Islet precursor cell (in vitro differentiated cells): ENCODE measurements around the gene DDX17.

Experiments
- DNase-seq: peaks from one replicate; pipeline ENCODE4 v3.0.0-alpha.2; 2018

The DDX17 gene

GRCh38 chr22:38446018-38446601, 60.0 kb downstream of the DDX17 start:
- no peak for DNase-seq

- no peak for DNase-seq
These were observed 61.3 kb downstream of the DDX17 start for GRCh38 chr22:38444783-38445182.

- DNase-seq: no peak
These were observed 62.2 kb downstream of the DDX17 start for GRCh38 chr22:38443628-38444521.

- DNase-seq: no peak
These were observed 63.0 kb downstream of the DDX17 start for GRCh38 chr22:38442967-38443627.

DNA sequence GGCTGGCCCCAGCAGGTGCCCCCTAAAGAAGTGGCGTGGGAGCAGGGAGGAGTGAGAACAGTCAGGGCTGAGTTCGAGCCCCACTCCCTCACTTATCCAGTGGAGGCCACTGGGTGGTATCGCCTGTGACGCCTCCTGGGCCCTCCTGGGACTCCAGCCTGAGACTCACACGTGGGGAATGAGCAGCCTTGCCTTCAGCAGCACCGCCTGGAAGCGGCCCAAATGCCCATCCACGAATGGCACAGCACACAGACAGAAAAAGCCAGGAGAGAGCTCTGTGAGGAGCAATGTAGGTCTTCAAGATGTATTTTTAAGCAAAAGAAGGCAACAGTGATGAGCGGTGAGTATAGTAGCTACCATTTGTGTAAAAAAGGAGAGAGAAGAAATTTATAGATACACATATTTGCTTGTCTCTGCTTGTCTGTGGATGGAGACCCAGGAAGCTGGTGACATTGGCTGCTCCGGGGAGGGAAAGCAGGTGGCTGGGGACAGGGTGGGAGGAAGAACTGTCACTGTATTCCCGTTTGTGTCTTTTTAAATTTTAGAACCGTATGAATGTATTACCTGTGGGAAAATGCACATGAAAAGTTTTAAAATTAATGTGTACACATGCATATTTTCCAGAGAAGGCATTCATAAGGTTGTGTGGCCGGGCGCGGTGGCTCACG, 64.4 kb downstream of the DDX17 start:
- no peak for DNase-seq

DNA sequence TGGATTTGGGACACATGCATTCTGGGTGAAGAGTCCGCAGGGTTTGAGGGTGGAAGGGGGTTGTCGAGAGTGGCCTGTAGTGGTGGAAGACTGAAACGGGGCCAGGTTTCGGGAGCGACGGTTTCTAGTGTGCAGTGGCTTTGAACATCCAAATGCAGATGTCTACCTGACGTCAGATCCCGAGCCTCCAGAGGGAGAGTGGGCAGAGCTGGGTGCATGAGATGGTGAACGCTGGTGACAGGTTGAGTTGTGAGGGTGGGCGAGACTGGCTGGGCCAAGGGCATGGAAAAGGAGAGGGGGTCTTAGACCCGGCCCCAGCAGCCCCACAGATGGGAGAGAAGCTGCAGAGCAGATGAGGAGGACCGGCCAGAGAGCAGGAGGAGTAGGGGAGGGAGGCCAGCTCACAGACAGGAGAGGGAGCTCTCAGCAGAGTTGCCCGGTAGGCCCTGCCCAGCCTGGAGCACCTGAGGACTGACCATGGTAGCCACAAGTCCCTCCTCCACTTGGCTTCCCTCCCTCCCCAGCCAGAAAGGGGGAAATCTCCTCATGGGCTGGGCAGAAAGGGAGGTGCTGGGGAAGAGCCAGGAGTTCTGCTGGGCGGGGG, 65.3 kb downstream of the DDX17 start:
- DNase-seq: no peak

DNA sequence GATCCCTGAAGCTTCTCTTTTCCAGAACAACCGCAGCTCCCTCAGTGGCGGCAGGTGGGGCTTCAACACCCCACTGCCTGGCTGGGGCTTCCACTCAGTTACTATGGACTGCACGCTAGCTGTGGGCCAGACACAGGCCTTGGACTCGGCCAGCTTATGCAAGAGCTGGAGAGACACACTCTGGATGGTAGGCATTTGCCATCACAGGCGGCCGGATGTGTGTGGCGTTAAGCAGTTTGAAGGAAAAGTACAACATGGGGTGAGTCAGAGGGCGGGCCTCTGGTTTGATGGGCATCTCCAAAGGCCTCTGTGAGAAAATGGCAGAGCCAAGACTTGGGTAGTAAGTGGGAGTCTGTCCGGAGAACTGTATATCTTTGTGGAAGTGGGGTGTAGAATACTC, 68.7 kb downstream of the DDX17 start:
- DNase-seq: no peak

DNA sequence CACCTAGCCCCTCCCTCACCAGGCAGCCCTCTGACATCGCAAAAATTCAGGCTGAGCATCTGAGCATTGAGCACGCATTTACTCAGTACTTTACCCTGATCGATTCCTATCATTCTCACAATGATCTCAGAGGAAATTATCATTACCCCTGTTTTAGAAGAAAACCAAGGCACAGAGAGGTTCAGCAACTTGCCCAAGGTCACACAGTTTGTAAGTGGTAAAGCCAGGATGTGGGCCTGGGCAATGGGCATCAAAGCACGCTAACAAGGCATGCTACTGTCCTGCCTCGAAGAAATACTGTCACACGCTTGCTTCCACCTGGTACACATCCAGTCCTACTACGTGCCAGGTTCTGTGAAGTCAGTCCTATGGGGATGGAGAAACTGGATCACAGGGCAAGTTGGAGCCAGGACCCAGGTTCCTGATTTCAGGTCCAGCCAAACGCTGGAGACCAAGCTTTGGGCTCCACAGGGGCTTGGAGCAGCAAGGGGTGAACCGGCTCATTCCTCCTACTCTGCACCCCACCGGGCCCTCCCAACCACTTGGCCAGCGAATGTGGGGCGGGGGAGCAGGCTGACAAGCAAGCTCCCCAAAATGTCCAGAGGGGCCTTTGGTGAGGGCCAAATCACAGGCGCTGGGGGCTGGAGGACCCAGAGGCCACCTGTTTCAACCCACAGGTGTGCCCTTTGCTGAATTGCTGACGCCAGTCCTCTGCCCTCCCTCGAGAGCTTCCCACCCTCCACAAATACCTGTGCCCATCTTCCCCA, 69.3 kb downstream of the DDX17 start:
- no peak for DNase-seq

DNA sequence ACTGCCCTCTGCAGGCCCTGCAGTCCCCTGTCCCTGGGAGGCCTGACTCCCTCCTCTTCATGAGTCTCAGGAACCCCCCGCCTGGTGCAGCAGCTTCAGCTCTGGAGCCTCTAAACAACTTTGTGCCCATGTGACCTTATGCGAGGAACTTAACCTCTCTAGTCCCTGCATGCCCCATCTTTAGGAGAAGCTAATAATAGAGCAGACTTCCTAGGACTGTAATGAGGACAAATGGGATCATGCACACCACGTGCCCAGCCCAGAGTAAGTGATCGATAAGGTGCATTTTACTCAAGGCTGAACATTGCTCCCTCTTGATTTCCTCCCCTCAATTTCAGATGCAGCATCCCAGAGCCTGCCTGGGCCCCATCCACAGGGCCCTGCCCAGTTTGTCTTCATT, 70.1 kb downstream of the DDX17 start:
- DNase-seq: no peak

- no peak for DNase-seq
These were observed 71.1 kb downstream of the DDX17 start for GRCh38 chr22:38435010-38435409.

DNA sequence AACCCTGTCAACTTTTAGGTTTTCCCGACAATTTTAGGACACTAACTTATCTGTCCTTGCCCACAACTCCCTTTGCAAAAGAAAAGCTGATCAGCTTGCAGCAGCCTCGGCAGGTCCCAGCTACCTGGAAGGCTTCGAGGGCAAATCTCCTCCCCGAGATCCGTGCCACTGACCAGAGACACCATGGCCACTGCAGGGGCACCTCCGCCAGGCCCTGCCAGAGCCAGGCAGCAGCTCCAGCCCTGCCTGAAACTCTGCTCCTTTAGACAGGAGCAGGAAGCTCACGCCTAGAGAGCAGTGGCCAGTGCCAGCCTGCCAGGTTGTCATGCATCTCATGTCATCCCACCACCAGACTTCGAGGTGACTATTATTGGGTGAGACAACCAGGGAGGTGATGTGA, 72.2 kb downstream of the DDX17 start:
- no peak for DNase-seq
